NCI-H524 (cell line): ENCODE measurements around the gene PKDCC.
"Not testable (repeated sequence)": the region's sequence is repeated elsewhere in the genome, so short reads cannot be mapped to it uniquely, and the experiment has no call there.

ENCODE experiments used
- DNase-seq, 2 experiments: peaks; one replicate each; lab custom pipeline; 2025; lab: John Stamatoyannopoulos, UW

PKDCC gene

GRCh38 chr2:42030829-42031228, 17.0 kb upstream of the PKDCC start:
- no peak for DNase-seq

DNA sequence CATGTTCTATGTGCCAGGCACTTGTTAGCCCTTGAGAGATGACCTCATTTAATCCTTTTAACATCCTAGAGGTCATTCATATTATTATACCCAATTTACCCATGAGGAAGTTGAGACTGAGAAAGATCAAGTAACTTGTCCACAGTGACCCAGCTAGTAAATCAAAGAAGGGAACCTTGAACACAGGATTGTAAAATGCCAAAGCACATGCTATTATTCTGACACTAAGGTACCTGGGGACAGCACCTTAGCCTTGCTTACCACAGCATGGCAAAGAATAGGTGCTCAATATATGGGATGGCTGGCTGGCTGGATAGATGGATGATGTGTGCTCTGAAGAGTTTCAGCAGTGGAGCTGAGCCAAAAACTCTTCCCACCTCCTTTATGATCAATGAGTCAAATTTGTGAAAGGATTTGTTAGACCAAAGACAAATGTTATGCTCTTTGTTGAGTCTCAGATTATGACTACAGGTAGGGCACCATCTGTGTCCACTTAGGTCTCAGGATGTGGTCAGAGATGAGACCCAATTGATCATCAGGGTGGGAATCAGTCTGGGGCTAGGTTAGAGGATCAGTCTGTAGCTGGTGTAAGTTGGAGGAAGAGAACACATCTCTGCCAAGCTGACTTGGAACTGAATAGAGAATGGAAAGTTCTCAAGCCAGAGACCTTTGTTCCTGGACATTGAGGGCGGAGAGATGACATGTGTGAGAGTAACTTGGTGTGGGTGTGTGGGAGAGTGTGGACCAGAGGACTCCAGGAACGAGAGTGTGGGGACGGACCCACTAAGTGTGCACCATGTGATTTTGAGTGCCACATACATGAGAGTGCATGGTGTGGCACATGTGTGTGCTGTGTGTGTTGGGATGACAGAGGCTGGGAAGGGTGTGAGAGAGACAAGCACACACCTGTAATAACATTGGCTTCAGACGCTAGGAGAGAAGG, 16.3 kb upstream of the PKDCC start:
- no peak for DNase-seq

DNA sequence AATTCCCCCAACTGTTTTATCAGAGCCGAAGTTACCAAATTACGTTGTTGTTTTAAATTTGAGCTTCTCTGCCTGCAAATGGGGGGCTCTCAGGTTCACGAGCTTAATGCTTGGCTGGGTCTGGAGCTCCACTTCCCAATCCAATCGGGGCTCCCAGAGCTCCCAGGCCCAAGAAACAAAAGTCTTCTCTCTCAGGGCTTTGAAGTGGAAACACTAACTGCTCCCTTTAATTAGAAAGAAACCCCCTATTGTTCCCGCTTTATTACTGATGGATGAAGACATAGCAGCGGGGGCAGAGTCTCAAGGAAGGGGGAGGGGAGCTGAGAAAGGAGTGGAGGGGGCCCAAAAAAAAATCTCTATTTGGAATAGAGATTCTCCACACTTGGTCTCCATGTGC, 15.6 kb upstream of the PKDCC start:
- no peak for DNase-seq

DNA sequence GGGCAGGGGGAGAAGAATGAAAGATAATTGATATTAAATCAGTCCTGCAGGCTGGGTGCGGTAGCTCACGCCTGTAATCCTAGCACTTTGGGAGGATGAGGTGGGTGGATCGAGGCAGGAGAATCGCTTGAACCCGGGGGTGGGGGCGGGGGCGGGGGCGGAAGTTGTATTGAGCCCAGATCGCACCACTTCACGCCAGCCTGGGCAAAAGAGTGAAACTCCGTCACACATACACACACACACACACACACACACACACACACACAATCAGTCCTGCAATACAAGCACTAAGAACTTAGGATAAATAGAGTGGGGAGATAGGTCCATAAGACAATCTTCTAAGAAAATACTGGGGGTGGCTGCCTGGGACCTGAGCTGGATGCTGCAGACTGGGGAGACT, 15.1 kb upstream of the PKDCC start:
- DNase-seq, result no peak

DNA sequence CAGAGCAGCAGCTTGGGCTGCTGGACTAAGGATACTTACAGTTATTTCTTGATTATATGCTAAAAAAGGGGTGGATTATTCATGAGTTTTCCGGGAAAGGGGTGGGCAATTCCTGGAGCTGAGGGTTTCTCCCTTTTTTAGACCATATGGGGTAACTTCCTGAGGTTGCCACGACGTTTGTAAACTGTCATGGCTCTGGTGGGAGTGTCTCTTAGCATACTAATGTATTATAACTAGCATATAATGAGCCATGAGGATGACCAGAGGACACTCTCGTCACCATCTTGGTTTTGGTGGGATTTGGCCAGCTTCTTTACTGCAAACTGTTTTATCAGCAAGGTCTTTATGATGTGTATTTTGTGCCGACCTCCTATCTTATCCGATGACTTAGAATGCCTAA, 13.7 kb upstream of the PKDCC start:
- not testable (repeated sequence) for DNase-seq

- peak in 1 of 2 experiments; percentile 30 for DNase-seq
Measured at GRCh38 chr2:42035241-42035640, 12.6 kb upstream of the PKDCC start.

- DNase-seq, result peak in 1 of 2 experiments; percentile 46
Measured at GRCh38 chr2:42036413-42036812, 11.4 kb upstream of the PKDCC start.

DNA sequence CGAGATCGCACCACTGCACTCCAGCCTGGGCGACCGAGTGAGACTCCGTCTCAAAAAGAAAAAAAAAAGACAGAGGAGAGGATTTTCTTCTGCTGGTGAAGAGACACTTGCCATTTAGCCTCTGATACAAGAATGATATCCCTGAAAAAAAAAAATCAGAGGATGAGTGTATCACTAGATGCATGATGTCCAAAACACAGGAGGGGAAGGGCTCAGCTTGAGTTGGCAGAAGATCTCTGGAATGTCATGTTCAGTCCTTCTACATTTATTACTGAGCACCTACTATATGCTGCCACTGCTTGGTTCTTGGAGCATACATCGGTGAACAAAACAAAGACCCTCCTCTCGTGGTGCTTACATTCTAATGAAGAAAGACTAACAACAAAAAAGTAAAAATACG, 10.9 kb upstream of the PKDCC start:
- DNase-seq, result no peak

DNA sequence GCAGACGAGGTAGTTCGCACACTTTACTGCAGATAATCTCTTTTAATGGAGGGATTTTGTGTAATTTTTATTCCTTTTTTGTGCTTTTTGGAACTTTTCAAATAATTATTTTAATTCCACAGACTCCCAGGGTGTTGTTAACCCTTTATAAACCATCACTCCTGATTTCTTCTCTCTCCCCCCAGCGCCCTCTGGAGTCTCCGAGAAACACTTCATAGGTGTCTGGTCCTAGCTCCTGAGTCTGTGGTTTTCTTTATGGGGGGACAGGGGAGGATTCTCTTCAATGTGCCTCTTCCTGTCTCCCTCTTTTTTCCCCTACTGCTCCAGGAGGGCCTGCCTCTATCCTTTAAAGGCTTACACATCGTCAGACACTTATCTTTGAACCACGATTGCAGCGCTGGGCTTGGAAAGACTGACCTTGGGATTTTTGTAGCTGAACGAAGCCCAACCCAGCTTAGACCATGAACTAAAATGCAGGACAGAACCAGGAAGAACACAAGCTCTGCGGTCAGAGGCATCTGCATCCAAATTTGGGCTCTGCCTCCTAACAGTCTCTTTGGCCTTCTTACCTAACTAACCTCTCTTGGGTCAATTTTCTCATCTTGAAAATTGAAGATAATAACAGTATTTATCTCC, 7.1 kb upstream of the PKDCC start:
- DNase-seq, result no peak

- DNase-seq, result no peak
Measured at GRCh38 chr2:42041377-42042127, 6.3 kb upstream of the PKDCC start.

DNA sequence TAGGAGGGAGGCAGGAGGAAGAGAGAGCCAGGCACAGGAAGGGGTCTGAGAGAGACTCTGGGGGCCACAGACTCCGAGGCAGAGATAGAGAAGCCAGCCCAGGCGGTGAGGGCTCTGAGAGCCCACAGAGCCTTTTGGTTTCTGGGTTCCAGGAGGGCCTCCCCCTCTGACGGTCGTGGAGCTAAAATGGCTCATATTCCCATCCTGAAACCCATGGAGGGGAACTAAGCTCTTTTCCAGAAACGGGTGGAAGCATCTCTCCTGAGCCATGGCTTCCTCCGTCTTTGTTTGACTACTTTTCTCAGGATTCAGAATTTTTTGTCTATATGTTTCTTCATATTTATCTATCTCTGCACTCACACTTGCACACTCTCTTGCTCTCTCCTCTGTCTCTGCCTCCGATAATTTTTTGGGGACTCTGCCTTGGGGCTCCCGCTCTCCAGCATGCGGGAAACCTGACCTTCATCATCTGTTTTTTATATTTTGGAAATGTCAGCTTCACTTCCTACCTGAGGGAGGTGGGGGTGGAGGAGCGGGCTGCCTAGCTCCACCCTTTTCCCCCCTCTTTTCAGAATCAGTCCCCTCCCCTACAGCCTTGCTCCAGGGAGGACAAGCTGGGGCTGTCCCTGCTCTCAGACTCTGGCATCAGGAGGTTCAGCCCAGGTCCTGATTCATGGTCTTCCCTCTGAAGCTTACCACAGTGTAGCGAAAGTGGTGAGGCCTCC, 5.0 kb upstream of the PKDCC start:
- DNase-seq, result no peak

GRCh38 chr2:42043789-42044394, 3.9 kb upstream of the PKDCC start:
- no peak for DNase-seq

DNA sequence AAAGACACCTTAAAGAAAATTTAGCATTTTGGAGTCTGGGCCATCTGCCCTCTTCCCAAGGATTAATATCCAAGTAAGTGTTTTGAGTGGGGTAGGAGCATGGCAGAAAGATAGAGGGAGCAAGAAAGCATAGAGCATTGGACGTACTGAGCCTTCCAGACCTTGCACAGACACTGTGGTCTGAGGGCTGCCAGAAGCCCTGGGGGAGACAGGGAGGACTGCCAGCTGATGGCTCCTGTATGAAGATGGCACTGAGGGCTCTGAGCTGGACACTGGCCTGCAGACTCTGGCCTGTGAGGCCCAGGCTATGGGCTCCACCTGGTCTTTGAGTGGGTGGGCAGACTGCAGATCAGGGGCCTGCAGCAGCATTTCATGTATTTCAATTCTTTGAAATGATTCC, 2.9 kb upstream of the PKDCC start:
- peak; percentile 65 to 83 for DNase-seq

DNA sequence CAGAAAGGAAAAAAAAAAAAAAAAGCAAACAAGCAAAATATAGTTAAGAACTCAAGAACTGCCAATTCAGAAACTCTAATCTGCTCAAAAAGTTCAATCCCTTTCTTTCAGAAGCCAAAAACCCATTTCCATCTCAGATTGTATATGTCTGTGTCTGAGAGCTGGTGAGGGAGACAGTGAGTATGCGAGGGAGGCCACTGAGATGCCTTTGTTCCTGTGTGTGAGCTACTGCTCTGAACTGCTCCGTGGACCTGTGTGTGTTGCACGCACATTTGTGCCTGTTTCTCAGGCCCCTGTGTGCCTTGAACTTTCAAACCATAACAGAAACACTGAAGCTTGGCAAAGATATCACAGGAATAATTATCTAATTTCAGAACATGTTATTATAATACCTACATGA, 2.5 kb upstream of the PKDCC start:
- peak in 1 of 2 experiments; percentile 20 for DNase-seq

DNA sequence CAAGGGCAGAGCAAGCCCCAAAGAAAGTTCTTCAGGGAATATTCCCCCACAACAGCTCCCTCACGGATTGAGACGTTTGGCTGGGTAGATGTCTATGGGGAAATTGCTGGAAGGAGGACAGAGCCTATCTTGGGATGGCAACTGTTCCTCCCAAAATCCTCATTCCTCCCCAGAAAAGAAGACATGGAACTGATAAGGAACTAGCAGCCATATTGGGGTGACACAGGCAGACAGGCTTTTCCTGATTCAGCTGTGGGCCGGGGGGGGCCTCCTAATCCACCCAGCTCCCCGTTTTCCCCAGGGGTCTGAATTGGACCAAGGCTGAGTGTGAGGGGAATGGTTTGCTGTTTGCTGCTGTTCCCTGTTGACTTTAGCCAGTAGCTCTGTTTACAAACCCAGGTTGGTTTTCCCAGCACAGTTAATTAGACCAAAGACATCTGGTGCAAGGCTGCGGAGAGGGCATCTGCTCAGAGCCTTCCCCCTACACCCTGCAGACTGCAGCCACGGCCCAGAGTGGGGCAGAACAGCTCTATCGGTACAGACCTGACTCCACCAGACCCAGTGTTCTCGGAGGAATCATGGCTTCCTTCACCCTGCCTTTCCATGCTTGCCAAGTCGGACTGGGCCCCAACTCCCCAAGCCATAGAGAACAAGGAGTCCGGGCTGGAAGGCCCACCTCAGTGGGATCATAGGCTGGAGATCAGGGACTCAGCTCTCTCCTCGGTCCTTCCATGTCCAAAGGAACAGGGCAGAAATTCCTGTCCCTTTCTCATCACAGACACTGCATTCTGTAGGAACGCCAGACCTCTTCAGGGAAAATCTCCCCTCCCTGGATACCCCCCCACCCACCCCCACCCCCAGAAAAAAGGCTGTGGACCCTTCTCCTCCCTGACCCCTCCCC, 1.7 kb upstream of the PKDCC start:
- DNase-seq, result peak; percentile 85 to 91

- DNase-seq, result peak; percentile 83 to 89
Measured at GRCh38 chr2:42046819-42047487, 868 bp upstream of the PKDCC start.

DNA sequence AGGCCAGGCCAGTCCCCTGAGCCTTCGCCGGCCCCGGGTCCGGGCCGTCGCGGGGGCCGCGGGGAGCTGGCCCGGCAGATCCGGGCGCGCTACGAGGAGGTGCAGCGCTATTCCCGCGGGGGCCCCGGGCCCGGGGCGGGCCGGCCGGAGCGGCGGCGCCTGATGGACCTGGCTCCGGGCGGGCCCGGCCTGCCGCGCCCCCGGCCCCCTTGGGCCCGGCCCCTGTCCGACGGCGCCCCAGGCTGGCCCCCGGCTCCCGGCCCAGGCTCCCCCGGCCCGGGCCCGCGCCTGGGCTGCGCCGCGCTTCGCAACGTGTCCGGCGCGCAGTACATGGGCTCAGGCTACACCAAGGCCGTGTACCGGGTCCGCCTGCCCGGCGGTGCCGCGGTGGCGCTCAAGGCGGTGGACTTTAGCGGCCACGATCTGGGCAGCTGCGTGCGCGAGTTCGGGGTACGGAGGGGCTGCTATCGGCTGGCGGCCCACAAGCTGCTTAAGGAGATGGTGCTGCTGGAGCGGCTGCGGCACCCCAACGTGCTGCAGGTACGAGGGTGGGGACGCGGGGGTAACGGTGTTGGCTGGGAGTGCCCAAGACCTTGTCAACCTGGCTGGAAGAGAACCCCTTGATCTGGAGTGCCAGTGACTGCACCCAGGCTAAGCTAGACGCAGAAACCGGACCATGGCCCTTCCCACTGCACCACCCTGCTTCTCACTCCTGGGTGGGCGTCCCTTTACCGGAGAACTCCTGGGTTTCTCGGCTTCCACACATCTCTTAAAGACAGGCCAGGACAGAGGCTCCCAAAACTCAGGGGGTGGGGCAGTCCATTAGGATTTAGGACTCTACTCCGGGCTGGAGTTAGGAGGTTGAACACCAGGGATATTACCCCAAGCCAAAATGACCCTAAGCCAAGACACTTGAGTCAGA, 739 bp downstream of the PKDCC start:
- peak in 1 of 2 experiments; percentile 33 for DNase-seq

- DNase-seq, result no peak
Measured at GRCh38 chr2:42049221-42050009, 1.6 kb downstream of the PKDCC start.
